ENCODE measurements around the gene CHL1. TPM values are rescaled to one million over a fixed set of nuclear protein-coding genes. Genes with fewer than 3 reads are reported as not detected.

The CHL1 gene
- total and polyA plus RNA-seq, 2 experiments from 2014 or later, result not detected

- H4K20me1 ChIP-seq (ENCODE audit: insufficient read depth), result no peaks in the 10 kb centered on the region
- no peaks in the 10 kb centered on the region for H3K79me2 ChIP-seq (ENCODE audit: insufficient read depth)
- H2AFZ ChIP-seq, result no peak overlapping the region
- no peaks in the 10 kb centered on the region for H3K9me2 ChIP-seq (ENCODE audit: insufficient read depth)
- no peaks in the 10 kb centered on the region for H3F3A ChIP-seq (ENCODE audit: insufficient read depth)
- no peaks in the 10 kb centered on the region for H3K4me1 ChIP-seq (ENCODE audit: insufficient read depth)
- 26 to 31% methylated on average over 3 of the region's 3 CpGs for WGBS, 2 experiments (ENCODE audit: low coverage in 1 of 2, low lambda C conversion rate in 2 of 2, missing lambda C conversion rate in 2 of 2)
- no peak for TF ChIP-seq EZH2 (IDR thresholded peaks at IDR 0.05; ENCODE audit: insufficient read depth, poor library complexity, severe bottlenecking)
- no peak for TF ChIP-seq EZH2phosphoT487 (IDR thresholded peaks at IDR 0.05; ENCODE audit: insufficient read depth, low read depth)
- no peaks in the 10 kb centered on the region for H3K27me3 ChIP-seq (replicated peaks; ENCODE audit: insufficient read depth)
- H3K27ac ChIP-seq, result no peak overlapping the region
- H3K9me3 ChIP-seq (ENCODE audit: low read depth), result no peaks in the 10 kb centered on the region
- H3K36me3 ChIP-seq (ENCODE audit: low read depth), result no peaks in the 10 kb centered on the region
- H3K4me2 ChIP-seq (ENCODE audit: unreplicated experiment), result no peak overlapping the region
- no peak overlapping the region for H3K4me3 ChIP-seq
- in situ Hi-C loops (cut with MboI), result no loop called here
- no peak overlapping the region for H3K9ac ChIP-seq
- DNase-seq, result peak; percentile 1
Observed at GRCh38 chr3:243356-243725, 46.8 kb downstream of the CHL1 start.

GRCh38 chr3:244041-244440 lies 47.5 kb downstream of the CHL1 start:
- H3F3A ChIP-seq (ENCODE audit: insufficient read depth), result no peaks in the 10 kb centered on the region
- H3K4me2 ChIP-seq (ENCODE audit: unreplicated experiment), result no peak overlapping the region
- no peaks in the 10 kb centered on the region for H3K9me2 ChIP-seq (ENCODE audit: insufficient read depth)
- H3K4me3 ChIP-seq, result no peak overlapping the region
- H3K27me3 ChIP-seq (replicated peaks; ENCODE audit: insufficient read depth), result no peaks in the 10 kb centered on the region
- TF ChIP-seq EZH2phosphoT487 (IDR thresholded peaks at IDR 0.05; ENCODE audit: insufficient read depth, low read depth), result no peak
- TF ChIP-seq EZH2 (IDR thresholded peaks at IDR 0.05; ENCODE audit: insufficient read depth, poor library complexity, severe bottlenecking), result no peak
- H3K36me3 ChIP-seq (ENCODE audit: low read depth), result no peaks in the 10 kb centered on the region
- no peak overlapping the region for H3K9ac ChIP-seq
- in situ Hi-C loops (cut with MboI), result no loop called here
- H3K4me1 ChIP-seq (ENCODE audit: insufficient read depth), result no peaks in the 10 kb centered on the region
- no peaks in the 10 kb centered on the region for H3K79me2 ChIP-seq (ENCODE audit: insufficient read depth)
- 52 to 59% methylated on average over 9 of the region's 9 CpGs for WGBS, 2 experiments (ENCODE audit: low coverage in 1 of 2, low lambda C conversion rate in 2 of 2, missing lambda C conversion rate in 2 of 2)
- DNase-seq, result no peak
- H3K9me3 ChIP-seq (ENCODE audit: low read depth), result no peaks in the 10 kb centered on the region
- H4K20me1 ChIP-seq (ENCODE audit: insufficient read depth), result no peaks in the 10 kb centered on the region
- H3K27ac ChIP-seq, result no peak overlapping the region
- no peak overlapping the region for H2AFZ ChIP-seq

GRCh38 chr3:247916-248315 lies 51.4 kb downstream of the CHL1 start:
- TF ChIP-seq EZH2 (IDR thresholded peaks at IDR 0.05; ENCODE audit: insufficient read depth, poor library complexity, severe bottlenecking) (no peak), EZH2phosphoT487 (IDR thresholded peaks at IDR 0.05; ENCODE audit: insufficient read depth, low read depth) (no peak)
- 50 to 53% methylated on average over 1 of the region's 1 CpG for WGBS, 2 experiments (ENCODE audit: low coverage in 1 of 2, low lambda C conversion rate in 2 of 2, missing lambda C conversion rate in 2 of 2)
- no peaks in the 10 kb centered on the region for H4K20me1 ChIP-seq (ENCODE audit: insufficient read depth)

GRCh38 chr3:248864-249520 lies 52.4 kb downstream of the CHL1 start:
- in situ Hi-C loops (cut with MboI), result no loop called here
- no peaks in the 10 kb centered on the region for H3F3A ChIP-seq (ENCODE audit: insufficient read depth)
- H3K36me3 ChIP-seq (ENCODE audit: low read depth), result no peaks in the 10 kb centered on the region

More at GRCh38 chr3:247916-248315, 51.4 kb downstream of the CHL1 start:
- H3K9ac ChIP-seq, result no peak overlapping the region
- no peaks in the 10 kb centered on the region for H3K27me3 ChIP-seq (replicated peaks; ENCODE audit: insufficient read depth)
- DNase-seq, result no peak
- no peaks in the 10 kb centered on the region for H3F3A ChIP-seq (ENCODE audit: insufficient read depth)
- no peak overlapping the region for H2AFZ ChIP-seq
- no peaks in the 10 kb centered on the region for H3K9me2 ChIP-seq (ENCODE audit: insufficient read depth)
- H3K4me2 ChIP-seq (ENCODE audit: unreplicated experiment), result no peak overlapping the region
- no peak overlapping the region for H3K4me3 ChIP-seq
- no peak overlapping the region for H3K27ac ChIP-seq
- in situ Hi-C loops (cut with MboI), result no loop called here
- H3K36me3 ChIP-seq (ENCODE audit: low read depth), result no peaks in the 10 kb centered on the region
- no peaks in the 10 kb centered on the region for H3K9me3 ChIP-seq (ENCODE audit: low read depth)
- no peaks in the 10 kb centered on the region for H3K4me1 ChIP-seq (ENCODE audit: insufficient read depth)
- no peaks in the 10 kb centered on the region for H3K79me2 ChIP-seq (ENCODE audit: insufficient read depth)

More at GRCh38 chr3:248864-249520, 52.4 kb downstream of the CHL1 start:
- no peak overlapping the region for H3K9ac ChIP-seq
- H3K79me2 ChIP-seq (ENCODE audit: insufficient read depth), result no peaks in the 10 kb centered on the region
- no peak for DNase-seq
- no peaks in the 10 kb centered on the region for H3K9me2 ChIP-seq (ENCODE audit: insufficient read depth)
- TF ChIP-seq EZH2 (IDR thresholded peaks at IDR 0.05; ENCODE audit: insufficient read depth, poor library complexity, severe bottlenecking), result no peak
- no peak for TF ChIP-seq EZH2phosphoT487 (IDR thresholded peaks at IDR 0.05; ENCODE audit: insufficient read depth, low read depth)
- no peaks in the 10 kb centered on the region for H3K4me1 ChIP-seq (ENCODE audit: insufficient read depth)
- H3K27me3 ChIP-seq (replicated peaks; ENCODE audit: insufficient read depth), result no peaks in the 10 kb centered on the region
- no peak overlapping the region for H3K27ac ChIP-seq
- 9 to 12% methylated on average over 3 of the region's 3 CpGs for WGBS, 2 experiments (ENCODE audit: low coverage in 1 of 2, low lambda C conversion rate in 2 of 2, missing lambda C conversion rate in 2 of 2)
- H2AFZ ChIP-seq, result no peak overlapping the region
- H4K20me1 ChIP-seq (ENCODE audit: insufficient read depth), result no peaks in the 10 kb centered on the region
- H3K9me3 ChIP-seq (ENCODE audit: low read depth), result no peaks in the 10 kb centered on the region
- no peak overlapping the region for H3K4me2 ChIP-seq (ENCODE audit: unreplicated experiment)
- no peak overlapping the region for H3K4me3 ChIP-seq
